Hair follicular keratinocyte (primary cell): ENCODE data around the gene LKAAEAR1. TPM values are rescaled to one million over a fixed set of nuclear protein-coding genes. Genes with fewer than 3 reads are reported as not detected.

Source experiments
- total RNA-seq: library from RNA; depleted of rRNA; stranded (reverse); fragments of >200 nt; gene quantifications from 2 replicates; pipeline ENCODE4 v1.2.3, GENCODE V29; 2015

LKAAEAR1 gene
- 2.6 TPM in 1 of 2 replicates, not detected in the other for total RNA-seq

GRCh38 chr20:64083804-64084684, at the start of gene LKAAEAR1:
LKAAEAR1 (minus strand) TSS chr20:64084398; CDS start chr20:64084219, 179 bp downstream.

GRCh38 chr20:64106981-64107735, 23.0 kb upstream of the LKAAEAR1 start, which contains the start of gene NPBWR2:
NPBWR2 (minus strand) TSS chr20:64107565; CDS start chr20:64106831, 734 bp downstream.

GRCh38 chr20:64080013-64080812, 4.0 kb downstream of the LKAAEAR1 start, which contains the start of gene OPRL1:
OPRL1 (plus strand) TSS chr20:64080082; CDS start chr20:64092721, 12,639 bp downstream.

GRCh38 chr20:64079273-64080012, 4.8 kb downstream of the LKAAEAR1 start, which contains the start of gene RGS19:
RGS19 (minus strand) TSS chr20:64079518; CDS start chr20:64076886, 2,632 bp downstream.

GRCh38 chr20:64062596-64063388, 21.4 kb downstream of the LKAAEAR1 start, which contains the start of gene TCEA2:
TCEA2 (plus strand) TSS chr20:64063198; CDS start chr20:64063313, 115 bp downstream.

GRCh38 chr20:64049060-64049877, 34.9 kb downstream of the LKAAEAR1 start, which contains the start of gene SOX18:
SOX18 (minus strand) TSS chr20:64049639; CDS start chr20:64049516, 123 bp downstream.

GRCh38 chr20:64035933-64036345, 48.3 kb downstream of the LKAAEAR1 start, which contains the start of gene C20orf204:
C20orf204 (plus strand) TSS chr20:64036182; CDS start chr20:64036324, 142 bp downstream.

Other genes with a start within 250 kb of the LKAAEAR1 start
- gene ABHD16B, start 222.9 kb downstream of the LKAAEAR1 start, total RNA-seq, result not detected in 2 replicates
- gene TPD52L2, start 219.1 kb downstream of the LKAAEAR1 start, total RNA-seq, result 146 and 151 TPM in 2 replicates
- 61.3 and 64.2 TPM in 2 replicates for gene DNAJC5, start 189.3 kb downstream of the LKAAEAR1 start, total RNA-seq
- 21.4 and 27.6 TPM in 2 replicates for gene UCKL1, start 128.0 kb downstream of the LKAAEAR1 start, total RNA-seq
- gene ZNF512B, start 114.5 kb downstream of the LKAAEAR1 start, total RNA-seq, result 5.4 and 6.8 TPM in 2 replicates
- gene SAMD10, start 104.8 kb downstream of the LKAAEAR1 start, total RNA-seq, result 1.8 and 3.0 TPM in 2 replicates
- 28.6 and 39.1 TPM in 2 replicates for gene PRPF6, start 103.3 kb downstream of the LKAAEAR1 start, total RNA-seq
- gene C20orf204, start 48.2 kb downstream of the LKAAEAR1 start, total RNA-seq, result under 0.01 and 0.04 TPM in 2 replicates
- not detected in 2 replicates for gene SOX18, start 34.8 kb downstream of the LKAAEAR1 start, total RNA-seq
- 5.0 and 15.7 TPM in 2 replicates for gene TCEA2, start 21.2 kb downstream of the LKAAEAR1 start, total RNA-seq
- gene RGS19, start 4.9 kb downstream of the LKAAEAR1 start, total RNA-seq, result 20.8 and 20.9 TPM in 2 replicates
- 0.30 and 0.55 TPM in 2 replicates for gene OPRL1, start 4.3 kb downstream of the LKAAEAR1 start, total RNA-seq
- not detected in 2 replicates for gene NPBWR2, start 23.2 kb upstream of the LKAAEAR1 start, total RNA-seq
- not detected in 2 replicates for gene MYT1, start 80.1 kb upstream of the LKAAEAR1 start, total RNA-seq
- 20.2 and 30.2 TPM in 2 replicates for gene PCMTD2, start 171.3 kb upstream of the LKAAEAR1 start, total RNA-seq